H54 (cell line): ENCODE results near the gene POLR3E.

Experiments
- DNase-seq: peaks from one replicate; pipeline ENCODE4 v3.0.0; 2011; ENCODE audit warnings: low spot score, mixed read lengths; ENCODE audit not compliant: insufficient read length
- FAIRE-seq: peaks from 3 replicates; lab custom pipeline; 2011; peaks lifted over from hg19 to GRCh38; lab: Jason Lieb, UNC
- POLR2A ChIP-seq: IDR thresholded peaks from 2 replicates; pipeline ENCODE4 v1.6.1; 2011; ENCODE audit warnings: low read depth, mild to moderate bottlenecking, low read length

POLR3E gene

GRCh38 chr16:22326369-22326652, 29.1 kb downstream of the POLR3E start:
- FAIRE-seq, result no peak
- DNase-seq, result no peak
- no peak for TF ChIP-seq POLR2A

GRCh38 chr16:22326771-22327445, 29.7 kb downstream of the POLR3E start:
- FAIRE-seq, result no peak
- TF ChIP-seq POLR2A, result no peak
- DNase-seq, result no peak

GRCh38 chr16:22327446-22327775, 30.2 kb downstream of the POLR3E start:
- no peak for DNase-seq
- FAIRE-seq, result no peak
- TF ChIP-seq POLR2A, result no peak

- TF ChIP-seq POLR2A, result no peak
- FAIRE-seq (no peak), DNase-seq (no peak)
Measured at GRCh38 chr16:22328081-22328725, 31.0 kb downstream of the POLR3E start.

GRCh38 chr16:22329199-22329695, 32.0 kb downstream of the POLR3E start:
- no peak for TF ChIP-seq POLR2A
- FAIRE-seq, result no peak

GRCh38 chr16:22330326-22330725, 33.1 kb downstream of the POLR3E start:
- FAIRE-seq, result no peak
- TF ChIP-seq POLR2A, result no peak
- no peak for DNase-seq

More at GRCh38 chr16:22329199-22329695, 32.0 kb downstream of the POLR3E start:
- no peak for DNase-seq

- FAIRE-seq (peak; percentile 53), DNase-seq (no peak)
- TF ChIP-seq POLR2A, result no peak
Measured at GRCh38 chr16:22333457-22333994, 36.3 kb downstream of the POLR3E start.

- TF ChIP-seq POLR2A, result no peak
- FAIRE-seq, result no peak
- no peak for DNase-seq
Measured at GRCh38 chr16:22335668-22336246, 38.5 kb downstream of the POLR3E start.

GRCh38 chr16:22336581-22336980, 39.4 kb downstream of the POLR3E start:
- TF ChIP-seq POLR2A, result no peak
- no peak for DNase-seq
- FAIRE-seq, result no peak

GRCh38 chr16:22337045-22337444, 39.8 kb downstream of the POLR3E start:
- DNase-seq, result no peak
- FAIRE-seq, result no peak
- TF ChIP-seq POLR2A, result no peak

- TF ChIP-seq POLR2A, result no peak
- no peak for DNase-seq
- no peak for FAIRE-seq
Measured at GRCh38 chr16:22337849-22338635, 40.8 kb downstream of the POLR3E start.

- TF ChIP-seq POLR2A, result no peak
- DNase-seq (no peak), FAIRE-seq (no peak)
Measured at GRCh38 chr16:22340945-22341344, 43.7 kb downstream of the POLR3E start.

GRCh38 chr16:22342082-22342481, 44.9 kb downstream of the POLR3E start:
- no peak for DNase-seq
- no peak for TF ChIP-seq POLR2A
- FAIRE-seq, result no peak

- no peak for FAIRE-seq
- TF ChIP-seq POLR2A, result no peak
- no peak for DNase-seq
Measured at GRCh38 chr16:22346483-22346882, 49.3 kb downstream of the POLR3E start.
